HEK293 (cell line): ENCODE results near the gene APRT.

Experiments used
- AEBP2 ChIP-seq: fragments of 450-650 bp; formaldehyde crosslinking; IDR thresholded peaks from 2 replicates; pipeline ENCODE4 v1.5.1; 2016; ENCODE audit warnings: missing biosample characterization, missing genetic modification characterization, borderline replicate concordance
- GLI4 ChIP-seq: fragments of 450-650 bp; formaldehyde crosslinking; IDR thresholded peaks from 2 replicates; pipeline ENCODE4 v1.5.1; 2016; ENCODE audit warnings: missing biosample characterization, missing genetic modification characterization
- GLIS2 ChIP-seq: fragments of 450-650 bp; formaldehyde crosslinking; IDR thresholded peaks from 2 replicates; pipeline ENCODE4 v1.5.1; 2016; ENCODE audit warnings: missing biosample characterization, missing genetic modification characterization
- KLF16 ChIP-seq: fragments of 450-650 bp; formaldehyde crosslinking; IDR thresholded peaks from 2 replicates; pipeline ENCODE4 v1.5.1; 2017; ENCODE audit warnings: missing biosample characterization, missing genetic modification characterization
- KLF8 ChIP-seq: fragments of 450-650 bp; formaldehyde crosslinking; IDR thresholded peaks from 2 replicates; pipeline ENCODE4 v1.5.1; 2016; ENCODE audit warnings: missing biosample characterization, missing genetic modification characterization
- SETDB1 ChIP-seq: IDR thresholded peaks from one replicate; pipeline ENCODE4 v1.6.1; 2017; ENCODE audit warnings: mild to moderate bottlenecking, low read length, moderate library complexity, mixed read lengths; ENCODE audit not compliant: insufficient read length
- SP7 ChIP-seq: fragments of 450-650 bp; formaldehyde crosslinking; IDR thresholded peaks from 2 replicates; pipeline ENCODE4 v1.5.1; 2016; ENCODE audit warnings: missing biosample characterization, missing genetic modification characterization
- YY1 ChIP-seq: fragments of 450-650 bp; formaldehyde crosslinking; IDR thresholded peaks from 2 replicates; pipeline ENCODE4 v1.5.1; 2018; ENCODE audit warnings: missing biosample characterization, missing genetic modification characterization
- ZBTB11 ChIP-seq: fragments of 450-650 bp; formaldehyde crosslinking; conservative IDR thresholded peaks from 2 replicates; pipeline ENCODE4 v1.5.1; 2016; ENCODE audit warnings: low read depth, missing biosample characterization, missing genetic modification characterization
- ZEB2 ChIP-seq: fragments of 450-650 bp; formaldehyde crosslinking; IDR thresholded peaks from 2 replicates; pipeline ENCODE4 v1.5.1; 2016; ENCODE audit warnings: missing biosample characterization, missing genetic modification characterization
- ZFP3 ChIP-seq: fragments of 450-650 bp; formaldehyde crosslinking; IDR thresholded peaks from 2 replicates; pipeline ENCODE4 v1.5.1; 2016; ENCODE audit warnings: low read depth, missing biosample characterization, missing genetic modification characterization
- ZNF10 ChIP-seq: fragments of 450-650 bp; formaldehyde crosslinking; IDR thresholded peaks from 2 replicates; pipeline ENCODE4 v1.5.1; 2017; ENCODE audit warnings: missing biosample characterization, missing genetic modification characterization
- ZNF132 ChIP-seq: fragments of 450-650 bp; formaldehyde crosslinking; IDR thresholded peaks from 2 replicates; pipeline ENCODE4 v1.5.1; 2017; ENCODE audit warnings: missing biosample characterization, missing genetic modification characterization, borderline replicate concordance
- ZNF146 ChIP-seq: fragments of 450-650 bp; formaldehyde crosslinking; IDR thresholded peaks from 2 replicates; pipeline ENCODE4 v1.5.1; 2016; ENCODE audit warnings: missing biosample characterization, missing genetic modification characterization
- ZNF174 ChIP-seq: fragments of 450-650 bp; formaldehyde crosslinking; IDR thresholded peaks from 2 replicates; pipeline ENCODE4 v1.5.0; 2017; ENCODE audit warnings: missing biosample characterization, mild to moderate bottlenecking, missing genetic modification characterization
- ZNF202 ChIP-seq: fragments of 450-650 bp; formaldehyde crosslinking; IDR thresholded peaks from 2 replicates; pipeline ENCODE4 v1.5.1; 2016; ENCODE audit warnings: missing biosample characterization, missing genetic modification characterization, borderline replicate concordance
- ZNF214 ChIP-seq: fragments of 450-650 bp; formaldehyde crosslinking; IDR thresholded peaks from 2 replicates; pipeline ENCODE4 v1.5.1; 2017; ENCODE audit warnings: missing biosample characterization, mild to moderate bottlenecking, missing genetic modification characterization, borderline replicate concordance
- ZNF341 ChIP-seq: fragments of 450-650 bp; formaldehyde crosslinking; IDR thresholded peaks from 2 replicates; pipeline ENCODE4; 2016; ENCODE audit warnings: low read depth, missing biosample characterization, missing genetic modification characterization
- ZNF530 ChIP-seq: fragments of 450-650 bp; formaldehyde crosslinking; IDR thresholded peaks from 2 replicates; pipeline ENCODE4 v1.5.1; 2016; ENCODE audit warnings: low read depth, missing biosample characterization, missing genetic modification characterization
- ZNF558 ChIP-seq: fragments of 450-650 bp; formaldehyde crosslinking; IDR thresholded peaks from 2 replicates; pipeline ENCODE4 v1.5.1; 2016; ENCODE audit warnings: missing biosample characterization, missing genetic modification characterization
- ZNF561 ChIP-seq: fragments of 450-650 bp; IDR thresholded peaks from 2 replicates; pipeline ENCODE4 v1.5.1; 2018; ENCODE audit warnings: missing biosample characterization, missing genetic modification characterization, borderline replicate concordance
- ZNF610 ChIP-seq: fragments of 450-650 bp; formaldehyde crosslinking; IDR thresholded peaks from 2 replicates; pipeline ENCODE4 v1.5.1; 2016; ENCODE audit warnings: missing biosample characterization, missing genetic modification characterization, borderline replicate concordance
- ZNF664 ChIP-seq: fragments of 450-650 bp; formaldehyde crosslinking; IDR thresholded peaks from 2 replicates; pipeline ENCODE4 v1.5.1; 2016; ENCODE audit warnings: missing biosample characterization, missing genetic modification characterization
- TF ChIP-seq, protein P1 (sequence below): fragments of 450-650 bp; formaldehyde crosslinking; IDR thresholded peaks from 2 replicates; pipeline ENCODE4 v1.5.1; 2016; ENCODE audit warnings: missing biosample characterization, missing genetic modification characterization
- TF ChIP-seq, protein P2 (sequence below): fragments of 450-650 bp; formaldehyde crosslinking; IDR thresholded peaks from 2 replicates; pipeline ENCODE4 v1.5.1; 2017; ENCODE audit warnings: missing biosample characterization, mild to moderate bottlenecking, missing genetic modification characterization, moderate library complexity
- TF ChIP-seq, protein P3 (sequence below): fragments of 450-650 bp; formaldehyde crosslinking; IDR thresholded peaks from 2 replicates; pipeline ENCODE4 v1.5.1; 2016; ENCODE audit warnings: missing biosample characterization, missing genetic modification characterization
- TF ChIP-seq, protein P4 (sequence below): fragments of 450-650 bp; formaldehyde crosslinking; IDR thresholded peaks from 2 replicates; pipeline ENCODE4 v1.5.1; 2016; ENCODE audit warnings: missing biosample characterization, missing genetic modification characterization
- TF ChIP-seq, protein P5 (sequence below): sonication (generic); formaldehyde crosslinking; IDR thresholded peaks from 2 replicates; pipeline ENCODE4 v1.8.1; 2022; ENCODE audit warnings: mild to moderate bottlenecking, moderate library complexity, missing genetic modification reagents

The APRT gene

GRCh38 chr16:88769617-88770460 lies 41.9 kb downstream of the APRT start (continued):
- TF ChIP-seq ZNF664 (no peak), AEBP2 (tag by site-specific recombination) (no peak), ZNF146 (no peak), ZNF558 (tag by site-specific recombination) (no peak), ZNF214 (no peak), KLF16 (tag by site-specific recombination) (0 out of 2 replicates have a peak, but pooled peaks have one; percentile 17), ZNF174 (tag by site-specific recombination) (no peak), ZFP3 (tag by site-specific recombination) (no peak), ZNF10 (no peak), SETDB1 (no peak), ZBTB11 (tag by site-specific recombination) (no peak), ZNF202 (tag by site-specific recombination) (no peak), ZNF530 (tag by site-specific recombination) (no peak), ZNF132 (tag by site-specific recombination) (no peak), GLIS2 (tag by site-specific recombination) (peak; percentile 81), KLF8 (tag by site-specific recombination) (0 out of 2 replicates have a peak, but pooled peaks have one; percentile 54), ZNF561 (tag by site-specific recombination) (no peak), YY1 (tag by site-specific recombination) (no peak), SP7 (tag by site-specific recombination) (0 out of 2 replicates have a peak, but pooled peaks have one; percentile 33), ZNF341 (tag by site-specific recombination) (no peak), ZNF610 (tag by site-specific recombination) (0 out of 2 replicates have a peak, but pooled peaks have one; percentile 15), GLI4 (no peak), ZEB2 (tag by site-specific recombination) (no peak)
- TF ChIP-seq, protein P1, sequence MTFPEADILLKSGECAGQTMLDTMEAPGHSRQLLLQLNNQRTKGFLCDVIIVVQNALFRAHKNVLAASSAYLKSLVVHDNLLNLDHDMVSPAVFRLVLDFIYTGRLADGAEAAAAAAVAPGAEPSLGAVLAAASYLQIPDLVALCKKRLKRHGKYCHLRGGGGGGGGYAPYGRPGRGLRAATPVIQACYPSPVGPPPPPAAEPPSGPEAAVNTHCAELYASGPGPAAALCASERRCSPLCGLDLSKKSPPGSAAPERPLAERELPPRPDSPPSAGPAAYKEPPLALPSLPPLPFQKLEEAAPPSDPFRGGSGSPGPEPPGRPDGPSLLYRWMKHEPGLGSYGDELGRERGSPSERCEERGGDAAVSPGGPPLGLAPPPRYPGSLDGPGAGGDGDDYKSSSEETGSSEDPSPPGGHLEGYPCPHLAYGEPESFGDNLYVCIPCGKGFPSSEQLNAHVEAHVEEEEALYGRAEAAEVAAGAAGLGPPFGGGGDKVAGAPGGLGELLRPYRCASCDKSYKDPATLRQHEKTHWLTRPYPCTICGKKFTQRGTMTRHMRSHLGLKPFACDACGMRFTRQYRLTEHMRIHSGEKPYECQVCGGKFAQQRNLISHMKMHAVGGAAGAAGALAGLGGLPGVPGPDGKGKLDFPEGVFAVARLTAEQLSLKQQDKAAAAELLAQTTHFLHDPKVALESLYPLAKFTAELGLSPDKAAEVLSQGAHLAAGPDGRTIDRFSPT (tag by site-specific recombination) = peak; percentile 51
- TF ChIP-seq, protein P2, sequence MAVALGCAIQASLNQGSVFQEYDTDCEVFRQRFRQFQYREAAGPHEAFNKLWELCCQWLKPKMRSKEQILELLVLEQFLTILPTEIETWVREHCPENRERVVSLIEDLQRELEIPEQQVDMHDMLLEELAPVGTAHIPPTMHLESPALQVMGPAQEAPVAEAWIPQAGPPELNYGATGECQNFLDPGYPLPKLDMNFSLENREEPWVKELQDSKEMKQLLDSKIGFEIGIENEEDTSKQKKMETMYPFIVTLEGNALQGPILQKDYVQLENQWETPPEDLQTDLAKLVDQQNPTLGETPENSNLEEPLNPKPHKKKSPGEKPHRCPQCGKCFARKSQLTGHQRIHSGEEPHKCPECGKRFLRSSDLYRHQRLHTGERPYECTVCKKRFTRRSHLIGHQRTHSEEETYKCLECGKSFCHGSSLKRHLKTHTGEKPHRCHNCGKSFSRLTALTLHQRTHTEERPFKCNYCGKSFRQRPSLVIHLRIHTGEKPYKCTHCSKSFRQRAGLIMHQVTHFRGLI (tag by site-specific recombination) = no peak
- TF ChIP-seq, protein P3, sequence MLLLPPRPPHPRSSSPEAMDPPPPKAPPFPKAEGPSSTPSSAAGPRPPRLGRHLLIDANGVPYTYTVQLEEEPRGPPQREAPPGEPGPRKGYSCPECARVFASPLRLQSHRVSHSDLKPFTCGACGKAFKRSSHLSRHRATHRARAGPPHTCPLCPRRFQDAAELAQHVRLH (tag by site-specific recombination) = no peak
- TF ChIP-seq, protein P4, sequence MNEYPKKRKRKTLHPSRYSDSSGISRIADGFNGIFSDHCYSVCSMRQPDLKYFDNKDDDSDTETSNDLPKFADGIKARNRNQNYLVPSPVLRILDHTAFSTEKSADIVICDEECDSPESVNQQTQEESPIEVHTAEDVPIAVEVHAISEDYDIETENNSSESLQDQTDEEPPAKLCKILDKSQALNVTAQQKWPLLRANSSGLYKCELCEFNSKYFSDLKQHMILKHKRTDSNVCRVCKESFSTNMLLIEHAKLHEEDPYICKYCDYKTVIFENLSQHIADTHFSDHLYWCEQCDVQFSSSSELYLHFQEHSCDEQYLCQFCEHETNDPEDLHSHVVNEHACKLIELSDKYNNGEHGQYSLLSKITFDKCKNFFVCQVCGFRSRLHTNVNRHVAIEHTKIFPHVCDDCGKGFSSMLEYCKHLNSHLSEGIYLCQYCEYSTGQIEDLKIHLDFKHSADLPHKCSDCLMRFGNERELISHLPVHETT (tag by site-specific recombination) = no peak
- TF ChIP-seq, protein P5, sequence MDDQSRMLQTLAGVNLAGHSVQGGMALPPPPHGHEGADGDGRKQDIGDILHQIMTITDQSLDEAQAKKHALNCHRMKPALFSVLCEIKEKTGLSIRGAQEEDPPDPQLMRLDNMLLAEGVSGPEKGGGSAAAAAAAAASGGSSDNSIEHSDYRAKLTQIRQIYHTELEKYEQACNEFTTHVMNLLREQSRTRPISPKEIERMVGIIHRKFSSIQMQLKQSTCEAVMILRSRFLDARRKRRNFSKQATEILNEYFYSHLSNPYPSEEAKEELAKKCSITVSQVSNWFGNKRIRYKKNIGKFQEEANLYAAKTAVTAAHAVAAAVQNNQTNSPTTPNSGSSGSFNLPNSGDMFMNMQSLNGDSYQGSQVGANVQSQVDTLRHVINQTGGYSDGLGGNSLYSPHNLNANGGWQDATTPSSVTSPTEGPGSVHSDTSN = no peak
